ENCODE data around the gene UNC79.

- TF ChIP-seq, protein P1, sequence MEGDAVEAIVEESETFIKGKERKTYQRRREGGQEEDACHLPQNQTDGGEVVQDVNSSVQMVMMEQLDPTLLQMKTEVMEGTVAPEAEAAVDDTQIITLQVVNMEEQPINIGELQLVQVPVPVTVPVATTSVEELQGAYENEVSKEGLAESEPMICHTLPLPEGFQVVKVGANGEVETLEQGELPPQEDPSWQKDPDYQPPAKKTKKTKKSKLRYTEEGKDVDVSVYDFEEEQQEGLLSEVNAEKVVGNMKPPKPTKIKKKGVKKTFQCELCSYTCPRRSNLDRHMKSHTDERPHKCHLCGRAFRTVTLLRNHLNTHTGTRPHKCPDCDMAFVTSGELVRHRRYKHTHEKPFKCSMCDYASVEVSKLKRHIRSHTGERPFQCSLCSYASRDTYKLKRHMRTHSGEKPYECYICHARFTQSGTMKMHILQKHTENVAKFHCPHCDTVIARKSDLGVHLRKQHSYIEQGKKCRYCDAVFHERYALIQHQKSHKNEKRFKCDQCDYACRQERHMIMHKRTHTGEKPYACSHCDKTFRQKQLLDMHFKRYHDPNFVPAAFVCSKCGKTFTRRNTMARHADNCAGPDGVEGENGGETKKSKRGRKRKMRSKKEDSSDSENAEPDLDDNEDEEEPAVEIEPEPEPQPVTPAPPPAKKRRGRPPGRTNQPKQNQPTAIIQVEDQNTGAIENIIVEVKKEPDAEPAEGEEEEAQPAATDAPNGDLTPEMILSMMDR (IDR thresholded peaks at IDR 0.05), result no peak
- no peak for TF ChIP-seq POLR2A (IDR thresholded peaks at IDR 0.05)
- no peak for TF ChIP-seq EP300 (IDR thresholded peaks at IDR 0.05)
Measured at GRCh38 chr14:93690146-93690545, 259.4 kb downstream of the UNC79 start.

Measured in ovary (tissue), 3 donors.